GM23338 (cell line): ENCODE measurements around the gene SPAG16. TPM values are rescaled to one million over a fixed set of nuclear protein-coding genes. Genes with fewer than 3 reads are reported as not detected.

Experiments used
- ATAC-seq: fragments of 200-7000 bp; cut with Tn5 transposase; 3 replicates; pipeline ENCODE4 v1.9.1; 2020
- DNase-seq: peaks from one replicate; pipeline ENCODE4 v3.0.0-alpha.2; 2015; ENCODE audit warnings: low spot score
- H2AFZ ChIP-seq: fragments of 200-600 bp; sonication (generic); 2 replicates; pipeline ENCODE4 v1.8.0; 2016; ENCODE audit warnings: antibody characterized with exemption, mild to moderate bottlenecking, moderate library complexity
- H3F3A ChIP-seq: fragments of 200-600 bp; sonication (generic); replicated peaks from 2 replicates; pipeline ENCODE4 v1.8.0; 2017; ENCODE audit warnings: antibody characterized with exemption, mixed run types, low read depth
- H3K27ac ChIP-seq: fragments of 200-600 bp; sonication (generic); 2 replicates; pipeline ENCODE4 v1.6.1; 2016; ENCODE audit warnings: low read depth
- H3K27me3 ChIP-seq: fragments of 200-600 bp; sonication (generic); 2 replicates; pipeline ENCODE4 v1.8.0; 2016; ENCODE audit warnings: mild to moderate bottlenecking, mixed run types, moderate library complexity; ENCODE audit not compliant: insufficient read depth
- H3K36me3 ChIP-seq: fragments of 200-600 bp; sonication (generic); 2 replicates; pipeline ENCODE4 v1.8.0; 2016; ENCODE audit warnings: mild to moderate bottlenecking; ENCODE audit not compliant: insufficient read depth
- H3K4me1 ChIP-seq: fragments of 200-600 bp; sonication (generic); 2 replicates; pipeline ENCODE4 v1.8.0; 2016; ENCODE audit warnings: mild to moderate bottlenecking, moderate library complexity; ENCODE audit not compliant: insufficient read depth
- H3K4me2 ChIP-seq: fragments of 200-600 bp; sonication (generic); 2 replicates; pipeline ENCODE4 v1.7.1; 2017; ENCODE audit warnings: mixed run types
- H3K4me3 ChIP-seq: fragments of 200-600 bp; sonication (generic); 2 replicates; pipeline ENCODE4 v1.6.1; 2016; ENCODE audit warnings: mixed run types
- H3K79me2 ChIP-seq: fragments of 200-600 bp; sonication (generic); replicated peaks from 2 replicates; pipeline ENCODE4 v1.8.0; 2017; ENCODE audit warnings: mild to moderate bottlenecking; ENCODE audit not compliant: insufficient read depth
- H3K9me2 ChIP-seq: fragments of 200-600 bp; sonication (generic); 2 replicates; pipeline ENCODE4 v1.8.0; 2017; ENCODE audit not compliant: insufficient read depth
- H4K20me1 ChIP-seq: fragments of 200-600 bp; sonication (generic); replicated peaks from 2 replicates; pipeline ENCODE4 v1.8.0; 2017; ENCODE audit warnings: mild to moderate bottlenecking; ENCODE audit not compliant: insufficient read depth
- H3K27ac Mint-ChIP-seq: 2 replicates; pipeline ENCODE4 v1.8.0; 2020; ENCODE audit warnings: inconsistent platforms, mild to moderate bottlenecking, moderate library complexity, mixed read lengths
- H3K27me3 Mint-ChIP-seq: 3 replicates; pipeline ENCODE4 v1.8.0; 2022; ENCODE audit warnings: low read depth, mild to moderate bottlenecking, moderate library complexity, mixed read lengths, inconsistent platforms; ENCODE audit not compliant: insufficient read depth, poor library complexity
- H3K36me3 Mint-ChIP-seq: 3 replicates; pipeline ENCODE4 v1.8.0; 2021; ENCODE audit warnings: low read depth, mild to moderate bottlenecking, inconsistent platforms, moderate library complexity, mixed read lengths
- H3K4me1 Mint-ChIP-seq: 3 replicates; pipeline ENCODE4 v1.8.0; 2020; ENCODE audit warnings: mild to moderate bottlenecking, inconsistent platforms, mixed read lengths
- H3K4me3 Mint-ChIP-seq: 3 replicates; pipeline ENCODE4 v1.8.0; 2021; ENCODE audit warnings: moderate library complexity, mild to moderate bottlenecking, inconsistent platforms, mixed read lengths
- H3K9me3 Mint-ChIP-seq: 3 replicates; pipeline ENCODE4 v1.8.0; 2020; ENCODE audit warnings: moderate library complexity, mild to moderate bottlenecking, inconsistent platforms, mixed read lengths
- NANOG ChIP-seq: IDR thresholded peaks from 2 replicates; pipeline ENCODE4 v1.6.1; 2016; ENCODE audit warnings: antibody characterized with exemption, borderline replicate concordance
- ZNF462 ChIP-seq: fragments of 250-450 bp; sonication (Bioruptor Pico); IDR thresholded peaks from 2 replicates; pipeline ENCODE4 v1.5.0; 2020; ENCODE audit warnings: mild to moderate bottlenecking, moderate library complexity
- polyA plus RNA-seq: library from polyadenylated mRNA; unstranded; fragments of >200 nt; fragmentation: Nextera tagmentation; extraction: Ambion mirVana; gene quantifications from 2 replicates; pipeline ENCODE4 v1.2.1, GENCODE V29; 2016
- total RNA-seq: library from RNA; depleted of rRNA; stranded (reverse); fragments of >200 nt; shearing (Covaris generic); gene quantifications from 2 replicates; pipeline ENCODE4 v1.2.3, GENCODE V29; 2014

The SPAG16 gene
- total and polyA plus RNA-seq, 2 experiments from 2014 or later = 19.7 to 47.8 TPM

- no peak overlapping the region for H2AFZ ChIP-seq
- H4K20me1 ChIP-seq = no peaks in the 10 kb centered on the region
- Mint-ChIP-seq H3K27me3 (no peaks in the 10 kb centered on the region), H3K9me3 (peaks cover 4% of the 10 kb centered on the region; the same call in 1 of the 3 replicates), H3K4me1 (peaks cover 3% of the 10 kb centered on the region; the same call in 2 of the 3 replicates), H3K36me3 (no peaks in the 10 kb centered on the region), H3K27ac (no peak overlapping the region; the same call in 1 of the 2 replicates), H3K4me3 (no peak overlapping the region)
- no peak for TF ChIP-seq NANOG
- H3K79me2 ChIP-seq = no peaks in the 10 kb centered on the region
- H3K27me3 ChIP-seq = no peaks in the 10 kb centered on the region
- H3K4me2 ChIP-seq = no peak overlapping the region
- H3K9me2 ChIP-seq = peaks cover 3% of the 10 kb centered on the region; the same call in 1 of the 2 replicates
- no peaks in the 10 kb centered on the region for H3F3A ChIP-seq
- no peak overlapping the region for H3K27ac ChIP-seq
- H3K36me3 ChIP-seq = no peaks in the 10 kb centered on the region
- 0 out of 2 replicates have a peak, but pooled peaks cover 4% of the 10 kb centered on the region for H3K4me1 ChIP-seq
- ATAC-seq (no peak), DNase-seq (peak; percentile 7)
- no peak overlapping the region for H3K4me3 ChIP-seq
Measured at GRCh38 chr2:213455316-213456008, 171.2 kb downstream of the SPAG16 start.

- H3K4me2 ChIP-seq = no peak overlapping the region
- no peaks in the 10 kb centered on the region for H3K79me2 ChIP-seq
- ATAC-seq (no peak), DNase-seq (peak; percentile 6)
- no peaks in the 10 kb centered on the region for H3K4me1 ChIP-seq
- TF ChIP-seq ZNF462 = no peak
- Mint-ChIP-seq H3K4me1 (no peaks in the 10 kb centered on the region), H3K27ac (no peak overlapping the region), H3K36me3 (peaks cover 47% of the 10 kb centered on the region), H3K9me3 (peaks cover 65% of the 10 kb centered on the region), H3K4me3 (no peak overlapping the region), H3K27me3 (no peaks in the 10 kb centered on the region)
- no peaks in the 10 kb centered on the region for H4K20me1 ChIP-seq
- no peaks in the 10 kb centered on the region for H3K9me2 ChIP-seq
- H3K36me3 ChIP-seq = no peaks in the 10 kb centered on the region
- no peak overlapping the region for H3K27ac ChIP-seq
- no peaks in the 10 kb centered on the region for H3F3A ChIP-seq
- no peak overlapping the region for H3K4me3 ChIP-seq
- no peaks in the 10 kb centered on the region for H3K27me3 ChIP-seq
- H2AFZ ChIP-seq = no peak overlapping the region
Measured at GRCh38 chr2:213475433-213475832, 191.2 kb downstream of the SPAG16 start.
